KOPT-K1 (cell line): ENCODE measurements around the gene CADM4.

Source experiments
- H3K27ac ChIP-seq: fragments of 200-600 bp; sonication (generic); 2 replicates; pipeline ENCODE4 v1.5.1; 2016; ENCODE audit warnings: antibody characterized with exemption, mild to moderate bottlenecking, low read depth, low read length; ENCODE audit not compliant: poor library complexity, severe bottlenecking
- H3K36me3 ChIP-seq: fragments of 200-600 bp; sonication (generic); 2 replicates; pipeline ENCODE4 v1.5.1; 2017; ENCODE audit warnings: antibody characterized with exemption, mild to moderate bottlenecking, low read length, moderate library complexity; ENCODE audit not compliant: insufficient read depth
- H3K9me3 ChIP-seq: fragments of 200-600 bp; sonication (generic); 2 replicates; pipeline ENCODE4 v1.5.1; 2017; ENCODE audit warnings: antibody characterized with exemption, low read length, mild to moderate bottlenecking; ENCODE audit not compliant: insufficient read depth, poor library complexity, severe bottlenecking

The CADM4 gene

DNA sequence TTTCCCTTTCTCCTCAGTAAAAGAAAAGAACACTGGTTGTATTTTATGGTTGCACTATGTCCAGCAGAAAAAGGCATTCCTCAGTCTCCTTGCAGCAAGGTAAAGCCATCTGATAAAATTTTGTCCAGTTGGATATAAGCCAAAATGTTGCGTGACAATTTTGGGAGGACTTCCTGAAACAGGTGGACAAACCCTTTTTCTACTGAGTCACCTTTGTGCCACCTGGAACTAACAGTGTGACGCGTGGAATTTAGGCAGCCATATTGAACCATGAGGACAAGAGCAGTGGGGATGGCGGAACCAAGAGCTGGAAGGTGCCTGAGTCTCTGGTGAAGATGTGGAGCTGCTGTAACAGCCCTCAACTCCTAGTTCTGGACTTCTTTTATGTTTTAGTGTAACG is 8.2 kb downstream of the CADM4 start:
- H3K27ac ChIP-seq: no peak overlapping the region
- H3K36me3 ChIP-seq: no peaks in the 10 kb centered on the region

GRCh38 chr19:43628646-43629326 is 10.9 kb downstream of the CADM4 start:
- Histone ChIP-seq H3K36me3 (no peaks in the 10 kb centered on the region), H3K27ac (no peak overlapping the region), H3K9me3 (no peaks in the 10 kb centered on the region)

More for the DNA sequence above, 8.2 kb downstream of the CADM4 start:
- no peaks in the 10 kb centered on the region for H3K9me3 ChIP-seq

GRCh38 chr19:43626838-43627237 is 12.8 kb downstream of the CADM4 start:
- Histone ChIP-seq H3K9me3 (no peaks in the 10 kb centered on the region), H3K36me3 (no peaks in the 10 kb centered on the region), H3K27ac (no peak overlapping the region)

GRCh38 chr19:43625918-43626579 is 13.6 kb downstream of the CADM4 start:
- no peaks in the 10 kb centered on the region for H3K9me3 ChIP-seq
- no peak overlapping the region for H3K27ac ChIP-seq
- no peaks in the 10 kb centered on the region for H3K36me3 ChIP-seq

DNA sequence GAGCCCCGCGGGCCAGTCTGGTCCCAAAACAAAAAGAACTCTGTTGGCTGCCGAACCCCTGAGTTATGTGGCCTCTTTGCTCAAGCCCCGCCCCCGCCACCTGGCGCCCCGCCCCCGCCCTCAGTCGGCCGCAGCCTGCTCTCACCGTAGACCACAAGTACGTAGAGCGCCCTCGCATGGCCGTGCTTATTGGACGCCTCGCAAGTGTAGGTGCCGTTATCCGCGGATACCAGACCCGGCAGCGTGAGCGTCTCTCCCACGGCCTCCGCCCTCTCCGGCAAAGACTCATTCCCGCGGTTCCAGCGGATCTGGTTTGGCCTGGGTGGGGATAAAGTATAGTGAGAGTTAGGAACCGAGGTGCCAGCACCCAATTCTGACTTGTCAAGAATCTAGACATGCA is 14.7 kb downstream of the CADM4 start:
- Histone ChIP-seq H3K27ac (no peak overlapping the region), H3K9me3 (no peaks in the 10 kb centered on the region), H3K36me3 (no peaks in the 10 kb centered on the region)

- H3K27ac ChIP-seq: no peak overlapping the region
- no peaks in the 10 kb centered on the region for H3K36me3 ChIP-seq
- H3K9me3 ChIP-seq: no peaks in the 10 kb centered on the region
Observed at GRCh38 chr19:43623889-43624670, 15.6 kb downstream of the CADM4 start.

GRCh38 chr19:43622956-43623355 is 16.7 kb downstream of the CADM4 start:
- Histone ChIP-seq H3K36me3 (no peaks in the 10 kb centered on the region), H3K27ac (no peak overlapping the region), H3K9me3 (no peaks in the 10 kb centered on the region)

DNA sequence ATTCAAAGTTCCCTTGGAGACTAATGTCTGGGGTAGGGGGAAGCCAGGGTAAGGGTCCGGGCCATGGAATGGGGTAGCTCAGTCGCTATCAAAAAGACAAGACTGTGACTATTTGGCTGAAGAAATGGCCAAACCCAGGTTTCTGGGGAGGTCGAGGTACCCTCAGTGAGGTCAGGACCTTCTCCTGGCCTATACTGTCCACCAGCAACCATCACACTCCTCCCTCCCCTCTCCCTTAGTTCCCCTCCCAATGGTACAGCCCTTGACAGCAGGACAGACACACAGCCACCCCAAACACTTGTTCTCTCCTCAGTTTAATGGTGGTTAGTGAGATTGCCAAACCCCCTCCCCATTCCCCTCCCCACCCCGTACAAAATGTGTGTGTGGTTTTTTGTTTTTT is 17.6 kb downstream of the CADM4 start:
- Histone ChIP-seq H3K27ac (no peak overlapping the region), H3K9me3 (no peaks in the 10 kb centered on the region)

GRCh38 chr19:43620061-43621001 is 19.3 kb downstream of the CADM4 start:
- Histone ChIP-seq H3K9me3 (no peaks in the 10 kb centered on the region), H3K27ac (peak overlapping the region; percentile 98), H3K36me3 (no peaks in the 10 kb centered on the region)

More for the DNA sequence above, 17.6 kb downstream of the CADM4 start:
- H3K36me3 ChIP-seq: no peaks in the 10 kb centered on the region

GRCh38 chr19:43619262-43620060 is 20.2 kb downstream of the CADM4 start, which contains the start of gene ZNF428:
TSS of gene ZNF428 (minus strand) at chr19:43619629. CDS start at chr19:43614304, 5,325 bp downstream.
- Histone ChIP-seq H3K9me3 (no peaks in the 10 kb centered on the region), H3K36me3 (0 out of 2 replicates have a peak, but pooled peaks cover 2% of the 10 kb centered on the region), H3K27ac (peak within 1 kb of the TSS; percentile 98)

- peaks cover 7% of the 10 kb centered on the region; the same call in 1 of the 2 replicates for H3K36me3 ChIP-seq
- no peaks in the 10 kb centered on the region for H3K9me3 ChIP-seq
- H3K27ac ChIP-seq: peak overlapping the region; percentile 98
Observed at GRCh38 chr19:43618921-43619261, 20.8 kb downstream of the CADM4 start.

DNA sequence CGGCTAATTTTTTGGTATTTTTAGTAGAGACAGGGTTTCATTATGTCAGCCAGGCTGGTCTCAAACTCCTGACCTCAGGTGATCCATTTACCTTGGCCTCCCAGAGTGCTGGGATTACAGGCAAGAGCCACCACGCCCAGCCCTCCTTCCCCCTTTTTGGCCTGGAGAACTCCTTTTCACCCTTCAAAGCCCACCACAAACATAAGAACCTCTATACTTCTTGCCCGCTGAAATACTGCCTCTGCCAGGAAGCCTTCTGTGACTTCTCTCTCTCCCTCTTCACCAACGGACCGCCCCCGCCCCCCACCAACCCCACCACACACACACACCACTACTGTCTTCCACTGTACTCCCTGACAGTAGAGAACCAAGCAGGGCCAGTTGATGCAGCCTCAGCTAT is 22.7 kb downstream of the CADM4 start:
- Histone ChIP-seq H3K27ac (no peak overlapping the region), H3K9me3 (no peaks in the 10 kb centered on the region), H3K36me3 (peaks cover 27% of the 10 kb centered on the region)

DNA sequence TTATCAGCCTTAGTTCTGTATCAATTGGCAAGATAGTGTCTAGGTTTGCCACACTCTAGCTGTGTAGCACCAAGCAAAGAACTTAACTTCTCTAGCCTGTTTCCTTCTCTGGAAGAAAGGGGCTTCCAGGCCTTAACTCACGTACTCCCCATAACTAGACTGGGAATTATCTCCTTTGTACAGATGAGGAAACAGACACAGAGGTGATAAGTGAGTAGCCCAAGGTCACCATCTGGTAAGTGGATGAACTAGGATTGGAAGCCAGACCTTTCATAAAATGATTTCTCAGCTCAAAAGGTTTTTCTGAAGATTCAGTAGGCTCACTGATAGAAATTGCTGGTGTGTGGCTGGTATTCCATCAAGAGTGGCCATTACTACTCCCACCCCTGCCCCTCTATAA is 23.3 kb downstream of the CADM4 start:
- Histone ChIP-seq H3K27ac (no peak overlapping the region), H3K9me3 (no peaks in the 10 kb centered on the region), H3K36me3 (peaks cover 33% of the 10 kb centered on the region)

DNA sequence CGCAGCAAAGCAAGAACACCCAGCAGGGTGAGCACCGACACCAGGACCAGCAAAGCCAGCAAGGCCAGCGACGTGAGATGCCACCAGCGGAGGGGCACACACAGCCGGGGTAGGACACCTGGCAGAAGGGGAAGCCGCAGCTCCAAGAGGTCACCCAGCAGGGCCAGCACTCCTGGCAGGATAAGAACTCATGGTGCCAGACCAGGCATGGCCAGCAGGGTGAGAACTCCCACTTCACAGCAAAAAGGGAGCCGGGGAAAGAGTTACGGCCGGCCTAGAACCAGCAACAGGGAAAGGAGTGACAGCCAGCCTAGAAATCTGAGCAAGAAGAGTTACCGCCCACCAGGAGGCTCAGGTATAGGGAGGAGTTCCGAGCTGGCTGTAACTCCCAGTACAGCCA is 27.3 kb downstream of the CADM4 start:
- no peaks in the 10 kb centered on the region for H3K9me3 ChIP-seq
- H3K36me3 ChIP-seq: peaks cover 58% of the 10 kb centered on the region
- H3K27ac ChIP-seq: no peak overlapping the region
